ENCODE results near the gene SLC7A8. TPM values are rescaled to one million over a fixed set of nuclear protein-coding genes. Genes with fewer than 3 reads are reported as not detected.

Gene SLC7A8
- total RNA-seq, 1 donor from 2014 or later = not detected

DNA sequence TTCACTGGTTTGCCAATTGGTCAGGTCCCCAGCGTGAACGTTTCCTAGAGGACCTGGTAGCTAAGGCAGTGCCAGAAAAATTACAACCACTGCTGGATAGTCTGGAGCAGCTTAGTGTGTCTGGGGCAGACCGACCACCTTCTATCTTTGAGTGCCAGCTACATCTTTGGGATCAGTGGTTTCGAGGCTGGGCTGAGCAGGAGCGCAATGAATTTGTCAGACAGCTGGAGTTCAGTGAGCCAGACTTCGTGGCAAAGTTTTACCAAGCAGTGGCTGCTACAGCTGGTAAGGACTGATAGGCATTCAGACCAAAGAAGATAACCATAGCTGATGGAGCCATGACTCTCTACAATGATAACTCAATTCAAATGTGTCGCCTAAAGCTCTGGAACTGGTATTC lies 85.7 kb downstream of the SLC7A8 start:
- Mint-ChIP-seq H3K4me3 (peak overlapping the region; percentile 47), H3K36me3 (ENCODE audit: low read depth) (peaks cover 27% of the 10 kb centered on the region), H3K4me1 (ENCODE audit: low read depth) (peaks cover 15% of the 10 kb centered on the region), H3K9me3 (no peaks in the 10 kb centered on the region), H3K27ac (no peak overlapping the region), H3K27me3 (ENCODE audit: insufficient read depth) (peaks cover under 1% of the 10 kb centered on the region)
- intact Hi-C loops (cut with micrococcal nuclease) = loop anchor here (10.0 kb wide), 2 partner anchors 513 to 1137 kb away; partner anchors contain the start of genes DAD1, GMPR2 and NEDD8
- no peak for DNase-seq (ENCODE audit: low spot score)

DNA sequence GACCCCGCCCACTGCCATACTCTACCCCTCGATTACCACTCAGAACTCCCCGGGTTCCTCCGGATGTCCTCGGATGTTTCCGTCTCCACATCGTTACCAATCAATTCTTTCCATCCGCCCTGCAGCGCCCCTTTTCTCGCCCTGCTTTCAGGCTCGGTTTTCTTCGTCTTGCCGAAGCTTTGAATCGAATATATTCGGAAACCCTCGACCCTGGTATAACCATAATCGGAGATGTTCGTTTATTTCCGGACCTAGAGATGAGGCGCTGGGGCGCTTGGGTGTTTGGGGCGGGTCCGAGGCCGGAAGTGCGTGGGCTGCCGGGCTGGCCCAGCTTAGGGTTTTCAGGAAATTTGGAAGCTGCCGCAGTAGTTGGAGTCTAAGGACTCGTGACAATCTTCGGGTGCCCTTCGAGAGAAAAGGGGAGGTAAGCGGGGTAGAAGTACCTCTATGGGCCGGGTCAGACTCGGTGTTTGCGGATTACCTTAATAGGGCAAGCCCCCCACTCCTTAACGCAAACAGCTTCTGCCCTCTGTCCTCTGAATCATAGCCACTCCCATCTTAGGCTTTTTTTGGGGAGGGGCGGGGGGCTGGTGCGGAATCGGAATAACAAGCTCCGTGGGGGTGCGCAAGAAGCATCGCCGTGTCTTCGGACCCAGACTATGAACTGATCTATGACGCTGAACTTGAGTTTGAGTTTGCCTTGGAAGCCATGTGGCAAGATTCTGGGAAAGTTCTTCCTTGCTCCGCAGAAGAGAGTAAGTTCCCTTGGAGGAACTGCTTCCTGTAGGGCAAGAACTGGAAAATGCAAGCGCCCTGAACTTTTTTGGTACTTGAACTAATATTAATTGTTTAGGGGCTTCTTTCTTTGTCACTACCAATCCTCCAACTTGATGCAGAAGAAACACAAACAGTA lies 88.0 kb downstream of the SLC7A8 start, which contains the start of gene C14orf119:
C14orf119 (plus strand) TSS at position 310 of the 913 bp plus-strand sequence. CDS start 2,154 bp downstream, outside the sequence.
- Mint-ChIP-seq H3K27ac (no peak within 1 kb of the TSS), H3K9me3 (no peaks in the 10 kb centered on the region), H3K4me1 (ENCODE audit: low read depth) (peaks cover 15% of the 10 kb centered on the region), H3K4me3 (no peak within 1 kb of the TSS), H3K27me3 (ENCODE audit: insufficient read depth) (no peaks in the 10 kb centered on the region), H3K36me3 (ENCODE audit: low read depth) (peaks cover 34% of the 10 kb centered on the region)
- peak; percentile 99 for DNase-seq (ENCODE audit: low spot score)
- intact Hi-C loops (cut with micrococcal nuclease) = loop anchor here (1.0 to 10.0 kb wide), 15 partner anchors 25 to 1825 kb away; partner anchors contain the start of genes DAD1, GMPR2, HAUS4 and HOMEZ

DNA sequence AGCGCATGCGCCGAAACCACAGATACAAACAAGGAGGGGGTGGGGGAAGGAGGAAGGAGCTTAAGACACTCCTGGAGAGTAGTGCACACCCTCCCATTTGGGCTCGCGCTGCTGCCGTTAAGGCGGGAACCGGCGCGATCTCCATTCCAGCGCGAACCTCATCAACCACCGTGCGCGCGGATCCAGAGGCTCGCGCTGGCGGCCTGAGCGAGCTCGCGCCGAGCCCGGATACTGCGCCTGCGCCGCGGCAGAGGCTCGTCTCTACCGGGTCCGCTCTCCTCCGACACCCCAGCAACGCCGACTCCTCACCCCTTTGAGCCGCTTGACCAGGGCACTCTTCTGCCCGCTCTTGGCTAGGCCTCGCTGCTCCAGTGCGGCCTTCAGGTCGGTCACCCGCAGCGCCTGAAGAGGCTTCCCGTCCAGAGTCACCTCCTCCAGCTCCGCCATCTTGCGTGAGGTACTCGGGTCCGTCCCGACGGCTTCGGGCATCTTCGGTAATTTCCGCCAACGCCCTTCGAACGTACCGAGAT lies 88.7 kb downstream of the SLC7A8 start, which contains the start of gene ACIN1:
ACIN1 (minus strand) TSS at position 471 of the 530 bp plus-strand sequence; CDS start at position 447, 24 bp downstream.
- Mint-ChIP-seq H3K4me3 (no peak within 1 kb of the TSS), H3K36me3 (ENCODE audit: low read depth) (peaks cover 41% of the 10 kb centered on the region), H3K4me1 (ENCODE audit: low read depth) (peaks cover 15% of the 10 kb centered on the region), H3K27ac (no peak within 1 kb of the TSS), H3K27me3 (ENCODE audit: insufficient read depth) (no peaks in the 10 kb centered on the region), H3K9me3 (no peaks in the 10 kb centered on the region)
- no peak for DNase-seq (ENCODE audit: low spot score)
- intact Hi-C loops (cut with micrococcal nuclease) = loop anchor here (1.0 to 10.0 kb wide), 17 partner anchors 23 to 1824 kb away; partner anchors contain the start of genes CDH24, DAD1, GMPR2 and HAUS4

DNA sequence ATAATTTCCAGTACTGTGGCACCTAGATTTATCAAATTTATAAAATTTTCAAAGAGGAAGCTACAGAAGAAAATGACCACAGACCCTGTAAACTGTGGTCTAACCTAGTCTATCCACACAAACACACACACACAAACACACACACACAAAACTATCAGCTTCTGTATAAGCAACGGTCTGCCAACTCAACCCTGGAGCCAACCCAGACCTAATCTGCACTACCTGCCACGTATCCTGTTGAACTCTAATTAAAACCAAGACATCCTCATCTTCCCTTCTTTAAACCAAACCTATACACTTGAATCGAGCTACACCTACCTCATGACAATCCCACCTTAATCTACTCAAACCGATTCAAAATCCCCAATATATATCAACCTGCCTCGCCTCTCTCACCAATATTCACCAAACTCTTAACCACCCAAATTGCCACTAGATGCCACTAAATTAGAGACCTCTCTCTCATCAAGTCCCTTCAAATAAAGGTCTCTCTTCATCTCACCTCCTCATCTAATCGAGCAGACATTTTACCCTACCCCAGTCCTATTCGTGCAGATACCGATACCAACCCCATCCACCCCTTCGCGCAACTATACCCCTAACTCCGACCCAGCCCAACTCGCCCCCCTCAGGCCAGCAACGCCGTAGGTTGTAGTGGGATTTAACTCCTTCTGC lies 89.3 kb downstream of the SLC7A8 start:
- intact Hi-C loops (cut with micrococcal nuclease) = loop anchor here (1.0 to 10.0 kb wide), 7 partner anchors 23 to 1823 kb away; partner anchors contain the start of genes CDH24, DAD1, GMPR2 and NEDD8
- Mint-ChIP-seq H3K27me3 (ENCODE audit: insufficient read depth) (no peaks in the 10 kb centered on the region), H3K36me3 (ENCODE audit: low read depth) (peaks cover 43% of the 10 kb centered on the region), H3K9me3 (no peaks in the 10 kb centered on the region), H3K4me1 (ENCODE audit: low read depth) (peaks cover 21% of the 10 kb centered on the region), H3K4me3 (no peak overlapping the region), H3K27ac (no peak overlapping the region)
- no peak for DNase-seq (ENCODE audit: low spot score)

DNA sequence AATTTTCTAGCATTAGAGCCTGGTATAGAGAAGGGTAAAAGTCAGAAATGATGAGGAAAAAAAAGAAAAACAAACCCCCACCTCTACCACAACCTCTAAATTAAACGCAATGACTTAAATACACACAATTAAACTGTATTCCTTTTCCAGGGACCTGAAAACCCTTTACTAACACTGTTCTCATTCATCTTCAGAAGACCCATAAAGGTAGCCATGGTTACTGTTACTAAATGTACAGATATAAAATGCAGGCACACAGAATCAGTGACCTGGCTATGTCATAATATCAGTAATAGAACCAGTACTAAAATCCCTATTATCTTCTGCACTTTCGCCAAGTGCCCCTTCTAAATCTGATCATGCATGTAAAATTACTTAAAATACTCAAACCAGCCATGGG lies 89.9 kb downstream of the SLC7A8 start:
- no peak overlapping the region for H3K27ac Mint-ChIP-seq
- intact Hi-C loops (cut with micrococcal nuclease) = loop anchor here (10.0 kb wide), 2 partner anchors 509 to 1141 kb away; partner anchors contain the start of genes DAD1, GMPR2 and NEDD8

DNA sequence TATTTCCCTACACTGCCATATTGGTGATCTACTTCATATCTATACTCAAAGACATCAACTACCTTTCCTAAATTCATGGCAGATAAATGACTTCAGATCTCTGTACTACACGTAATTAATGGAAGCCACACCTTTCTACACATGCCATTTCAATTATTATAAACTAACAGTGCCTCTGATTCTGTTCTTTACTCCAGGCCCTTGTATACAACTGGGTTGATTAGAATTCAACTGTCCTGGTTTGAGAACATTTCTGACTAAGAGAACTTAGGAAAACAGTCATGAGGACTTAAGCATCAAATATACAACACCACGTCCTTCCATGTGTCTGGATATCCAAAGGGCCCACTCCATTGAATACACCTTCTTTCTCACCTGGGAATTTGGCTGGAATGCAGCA lies 90.4 kb downstream of the SLC7A8 start:
- Mint-ChIP-seq H3K4me3 (no peak overlapping the region), H3K27me3 (ENCODE audit: insufficient read depth) (no peaks in the 10 kb centered on the region), H3K9me3 (no peaks in the 10 kb centered on the region), H3K4me1 (ENCODE audit: low read depth) (peaks cover 21% of the 10 kb centered on the region), H3K36me3 (ENCODE audit: low read depth) (peaks cover 35% of the 10 kb centered on the region), H3K27ac (peak overlapping the region; percentile 2)
- intact Hi-C loops (cut with micrococcal nuclease) = loop anchor here (10.0 kb wide), 2 partner anchors 508 to 1142 kb away; partner anchors contain the start of genes DAD1, GMPR2 and NEDD8
- no peak for DNase-seq (ENCODE audit: low spot score)

More for the DNA sequence above, 89.9 kb downstream of the SLC7A8 start:
- H3K4me1 Mint-ChIP-seq (ENCODE audit: low read depth) = peaks cover 21% of the 10 kb centered on the region
- peaks cover 38% of the 10 kb centered on the region for H3K36me3 Mint-ChIP-seq (ENCODE audit: low read depth)
- DNase-seq (ENCODE audit: low spot score) = no peak
- no peak overlapping the region for H3K4me3 Mint-ChIP-seq
- no peaks in the 10 kb centered on the region for H3K9me3 Mint-ChIP-seq
- no peaks in the 10 kb centered on the region for H3K27me3 Mint-ChIP-seq (ENCODE audit: insufficient read depth)

DNA sequence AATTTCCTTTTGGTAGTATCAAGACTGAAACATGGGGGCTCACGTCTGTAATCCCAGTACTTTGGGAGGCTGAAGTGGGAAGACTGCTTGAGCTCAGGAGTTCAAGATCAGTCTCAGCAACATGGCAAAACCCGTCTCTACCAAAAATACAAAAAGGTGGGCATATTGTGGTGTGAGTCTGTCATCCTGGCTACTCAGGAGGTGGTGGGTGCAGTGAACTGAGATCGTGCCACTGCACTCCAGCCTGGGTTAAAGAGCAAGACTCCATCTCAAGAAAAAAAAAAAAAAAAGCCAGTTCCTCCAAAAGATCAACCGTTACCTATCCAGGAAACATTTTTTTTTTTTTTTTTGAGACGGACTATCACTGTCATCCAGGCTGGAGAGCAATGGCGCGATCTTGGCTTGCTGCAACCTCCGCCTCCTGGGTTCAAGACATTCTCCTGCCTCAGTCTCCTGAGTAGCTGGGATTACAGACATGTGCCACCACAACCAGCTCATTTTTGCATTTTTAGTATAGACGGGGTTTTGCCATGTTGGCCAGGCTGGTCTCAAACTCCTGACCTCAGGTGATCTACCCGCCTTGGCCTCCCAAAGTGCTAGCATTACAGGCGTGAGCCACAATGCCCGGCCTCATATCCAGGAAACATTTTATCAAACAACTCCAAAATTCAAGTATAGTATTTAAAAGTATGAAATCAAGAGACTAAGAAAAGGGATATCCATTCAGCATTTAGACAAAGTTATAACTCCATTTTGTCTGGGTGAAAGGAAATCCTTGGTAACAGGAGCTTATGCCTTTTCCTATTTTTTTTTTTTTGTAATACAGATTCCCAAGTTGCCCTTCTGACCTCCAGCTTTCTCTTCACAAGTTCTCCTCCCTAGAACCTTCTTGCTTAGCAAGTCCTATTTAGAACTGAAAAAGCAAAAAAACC lies 91.9 kb downstream of the SLC7A8 start:
- Mint-ChIP-seq H3K4me1 (ENCODE audit: low read depth) (peaks cover 15% of the 10 kb centered on the region), H3K4me3 (no peak overlapping the region), H3K36me3 (ENCODE audit: low read depth) (peaks cover 36% of the 10 kb centered on the region), H3K27ac (peak overlapping the region; percentile 31), H3K9me3 (no peaks in the 10 kb centered on the region), H3K27me3 (ENCODE audit: insufficient read depth) (no peaks in the 10 kb centered on the region)
- no peak for DNase-seq (ENCODE audit: low spot score)
- intact Hi-C loops (cut with micrococcal nuclease) = loop anchor here (10.0 kb wide), 2 partner anchors 507 to 1143 kb away; partner anchors contain the start of genes DAD1, GMPR2 and NEDD8

DNA sequence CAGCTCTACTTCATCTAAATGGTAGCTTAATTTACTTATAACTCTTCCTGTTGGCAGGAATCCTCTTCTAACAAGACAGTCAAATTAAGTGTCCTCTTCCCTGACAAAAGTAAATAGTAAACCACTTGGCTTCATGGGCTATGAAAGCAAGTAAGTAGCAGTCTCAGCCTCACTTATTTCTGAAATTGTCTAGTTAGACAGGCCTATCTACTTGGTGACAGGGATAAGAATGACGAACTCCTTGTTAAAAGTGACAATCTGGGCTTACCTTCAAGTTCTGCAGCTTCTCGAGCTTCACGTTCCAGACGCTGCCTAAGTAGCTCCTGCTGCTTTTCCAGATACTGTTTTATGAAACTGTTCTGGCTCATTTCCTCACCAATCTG lies 93.2 kb downstream of the SLC7A8 start:
- H3K4me3 Mint-ChIP-seq = no peak overlapping the region
- no peak for DNase-seq (ENCODE audit: low spot score)
- H3K36me3 Mint-ChIP-seq (ENCODE audit: low read depth) = peaks cover 44% of the 10 kb centered on the region
- no peaks in the 10 kb centered on the region for H3K27me3 Mint-ChIP-seq (ENCODE audit: insufficient read depth)
- intact Hi-C loops (cut with micrococcal nuclease) = loop anchor here (10.0 kb wide), 2 partner anchors 505 to 1145 kb away; partner anchors contain the start of genes DAD1, GMPR2 and NEDD8
- no peak overlapping the region for H3K27ac Mint-ChIP-seq
- peaks cover 25% of the 10 kb centered on the region for H3K4me1 Mint-ChIP-seq (ENCODE audit: low read depth)
- H3K9me3 Mint-ChIP-seq = no peaks in the 10 kb centered on the region

DNA sequence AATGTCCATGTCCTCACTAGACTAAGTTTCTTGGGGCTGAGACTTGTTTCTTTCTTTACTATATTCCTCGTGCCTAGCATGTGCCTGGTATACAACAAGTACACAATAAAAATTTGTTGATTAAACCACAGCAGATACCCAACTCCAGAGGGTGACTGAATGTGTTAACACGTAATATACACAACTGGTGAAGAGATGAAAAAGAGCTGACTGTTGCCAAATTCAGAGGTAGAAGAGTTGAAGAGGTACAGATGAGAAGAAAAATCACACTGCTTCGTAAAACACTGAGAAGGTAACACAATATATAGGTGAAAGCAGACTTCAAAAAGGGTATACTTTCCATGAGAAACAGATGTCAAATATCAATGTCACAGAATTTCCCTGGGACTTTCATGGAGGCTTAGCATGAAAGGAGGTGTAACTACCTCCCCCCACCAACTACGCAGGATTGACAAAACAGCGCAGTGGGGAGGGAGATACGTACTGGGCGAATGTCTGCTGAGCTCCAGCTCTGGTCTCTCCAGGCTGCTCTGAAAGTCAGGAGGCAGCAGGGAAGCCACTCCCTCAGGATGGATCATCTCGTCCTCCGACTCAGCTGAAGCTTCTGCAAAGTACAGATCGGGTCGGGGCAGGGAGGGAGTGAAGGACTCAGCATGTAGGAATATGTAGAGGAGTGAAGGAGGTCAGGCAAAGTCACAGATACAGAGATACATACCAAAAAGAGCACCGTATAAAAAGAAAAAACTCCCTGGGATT lies 93.8 kb downstream of the SLC7A8 start:
- Mint-ChIP-seq H3K27ac (peak overlapping the region; percentile 6), H3K4me1 (ENCODE audit: low read depth) (peaks cover 27% of the 10 kb centered on the region), H3K4me3 (no peak overlapping the region), H3K27me3 (ENCODE audit: insufficient read depth) (no peaks in the 10 kb centered on the region), H3K9me3 (no peaks in the 10 kb centered on the region), H3K36me3 (ENCODE audit: low read depth) (peaks cover 45% of the 10 kb centered on the region)
- no peak for DNase-seq (ENCODE audit: low spot score)
- intact Hi-C loops (cut with micrococcal nuclease) = loop anchor here (10.0 kb wide), 2 partner anchors 505 to 1145 kb away; partner anchors contain the start of genes DAD1, GMPR2 and NEDD8

DNA sequence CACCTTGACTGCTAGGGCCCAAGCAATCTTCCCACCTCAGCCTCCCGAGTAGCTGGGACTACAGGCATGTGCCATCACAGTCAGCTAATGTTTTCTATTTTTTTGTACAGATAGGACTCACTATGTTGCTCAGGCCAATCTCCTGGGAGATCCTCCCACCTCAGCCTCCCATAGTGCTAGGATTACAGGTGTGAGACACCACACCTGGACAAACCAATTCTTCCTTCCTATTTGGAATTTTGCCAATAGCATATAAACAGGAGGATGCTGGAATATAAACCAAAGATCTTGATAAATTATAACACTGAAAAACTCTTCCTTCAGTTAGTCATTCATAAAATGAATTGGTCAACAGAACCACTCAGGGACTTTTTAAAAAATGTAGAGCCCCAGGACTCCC lies 96.9 kb downstream of the SLC7A8 start:
- H3K36me3 Mint-ChIP-seq (ENCODE audit: low read depth) = peaks cover 40% of the 10 kb centered on the region
- no peak overlapping the region for H3K27ac Mint-ChIP-seq
- no peaks in the 10 kb centered on the region for H3K9me3 Mint-ChIP-seq
- DNase-seq (ENCODE audit: low spot score) = no peak
- H3K4me1 Mint-ChIP-seq (ENCODE audit: low read depth) = peaks cover 27% of the 10 kb centered on the region
- intact Hi-C loops (cut with micrococcal nuclease) = no loop called here
- no peak overlapping the region for H3K4me3 Mint-ChIP-seq
- no peaks in the 10 kb centered on the region for H3K27me3 Mint-ChIP-seq (ENCODE audit: insufficient read depth)

DNA sequence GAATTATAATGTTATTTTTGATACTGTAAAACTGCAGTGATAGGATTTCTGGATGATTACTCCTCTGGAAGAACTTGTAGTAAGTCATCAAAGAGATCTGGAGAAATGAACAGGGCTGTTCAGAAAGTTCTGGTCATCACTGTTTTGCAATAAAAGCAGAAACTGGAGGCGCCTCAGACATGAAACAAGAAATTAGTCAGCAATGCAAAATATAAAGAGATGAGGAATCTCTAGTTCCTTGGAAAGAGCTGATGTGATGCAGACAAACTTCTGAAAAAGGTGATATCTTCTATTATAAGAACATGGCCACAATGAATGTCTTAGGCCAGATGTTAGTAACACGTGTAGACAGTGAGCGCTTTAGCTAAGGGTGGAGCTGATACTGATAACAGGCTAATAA lies 98.0 kb downstream of the SLC7A8 start:
- H3K4me1 Mint-ChIP-seq (ENCODE audit: low read depth) = peaks cover 27% of the 10 kb centered on the region
- H3K36me3 Mint-ChIP-seq (ENCODE audit: low read depth) = peaks cover 45% of the 10 kb centered on the region
- intact Hi-C loops (cut with micrococcal nuclease) = loop anchor here (1.0 kb wide), 2 partner anchors 8 to 14 kb away; no protein-coding TSS in a partner anchor
- no peaks in the 10 kb centered on the region for H3K27me3 Mint-ChIP-seq (ENCODE audit: insufficient read depth)
- H3K27ac Mint-ChIP-seq = peak overlapping the region; percentile 76
- no peak overlapping the region for H3K4me3 Mint-ChIP-seq
- DNase-seq (ENCODE audit: low spot score) = no peak
- no peaks in the 10 kb centered on the region for H3K9me3 Mint-ChIP-seq
